Medulla oblongata (tissue), 1 donor: Measurements from ENCODE around the gene LPCAT2.
A peak's percentile ranks its signal among the peaks of the same experiment; 100 is the strongest.

Source experiments
- DNase-seq: peaks from one replicate; pipeline ENCODE4 v3.0.0-alpha.2; 2015; ENCODE audit errors: extremely low spot score

The LPCAT2 gene

DNA sequence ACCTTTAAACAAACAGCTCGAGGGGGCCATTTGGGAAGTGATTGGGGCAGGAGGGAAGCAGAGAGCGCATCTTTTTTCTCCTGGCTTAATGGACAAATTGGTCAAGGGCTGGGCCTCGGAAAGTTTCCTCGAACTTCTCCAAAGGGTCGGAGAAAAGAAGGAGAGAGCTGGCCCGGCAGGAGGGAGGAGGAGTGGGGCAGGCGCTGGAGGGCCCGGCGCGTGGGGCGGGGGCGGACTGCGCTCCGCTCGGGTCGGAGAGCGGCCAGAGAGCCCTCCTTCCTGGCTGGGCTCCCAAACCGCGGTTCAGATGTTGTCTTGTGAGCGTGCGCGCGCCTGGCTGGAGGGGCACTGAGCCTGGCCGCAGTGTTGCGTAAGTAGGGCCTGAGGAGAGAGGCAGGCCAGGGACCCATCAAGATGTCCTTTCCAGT lies 28.6 kb upstream of the LPCAT2 start:
- DNase-seq, result peak; percentile 78

DNA sequence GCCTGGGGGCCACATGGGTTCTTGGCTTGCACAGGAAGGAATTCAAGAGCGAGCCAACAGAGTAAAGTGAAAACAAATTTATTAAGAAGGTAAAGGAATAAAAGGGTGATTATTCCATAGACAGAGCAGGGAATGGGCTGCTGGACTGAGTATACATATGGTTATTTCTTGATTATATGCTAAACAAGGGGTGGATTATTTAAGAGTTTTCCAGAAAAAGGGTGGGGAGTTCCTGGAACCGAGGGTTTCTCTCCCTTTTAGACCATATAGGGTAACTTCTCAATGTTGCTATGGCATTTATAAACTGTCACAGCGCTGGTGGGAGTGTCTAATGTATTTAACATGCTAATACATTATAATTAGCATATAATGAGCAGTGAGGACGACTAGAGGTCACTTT lies 27.8 kb upstream of the LPCAT2 start:
- DNase-seq, result no peak

DNA sequence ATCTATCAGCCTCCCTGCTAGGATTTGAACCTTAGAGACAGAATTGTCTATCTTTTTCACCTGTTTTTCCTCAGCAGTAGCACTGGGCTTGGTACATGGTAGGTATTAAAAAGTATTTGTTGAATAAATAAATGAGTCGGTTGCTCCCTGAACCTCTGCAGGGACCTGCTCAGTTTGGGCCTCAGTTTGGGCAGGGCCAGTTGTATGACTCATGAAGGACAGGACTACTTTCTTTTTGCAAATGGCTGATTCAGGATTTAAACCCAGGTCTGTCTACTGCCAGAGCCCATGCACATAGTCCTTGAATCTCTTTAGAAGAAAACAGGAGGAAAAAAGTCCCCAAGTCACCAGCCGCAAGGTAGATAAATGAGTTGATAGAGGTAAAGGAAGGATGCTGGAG lies 26.8 kb upstream of the LPCAT2 start:
- DNase-seq, result no peak

DNA sequence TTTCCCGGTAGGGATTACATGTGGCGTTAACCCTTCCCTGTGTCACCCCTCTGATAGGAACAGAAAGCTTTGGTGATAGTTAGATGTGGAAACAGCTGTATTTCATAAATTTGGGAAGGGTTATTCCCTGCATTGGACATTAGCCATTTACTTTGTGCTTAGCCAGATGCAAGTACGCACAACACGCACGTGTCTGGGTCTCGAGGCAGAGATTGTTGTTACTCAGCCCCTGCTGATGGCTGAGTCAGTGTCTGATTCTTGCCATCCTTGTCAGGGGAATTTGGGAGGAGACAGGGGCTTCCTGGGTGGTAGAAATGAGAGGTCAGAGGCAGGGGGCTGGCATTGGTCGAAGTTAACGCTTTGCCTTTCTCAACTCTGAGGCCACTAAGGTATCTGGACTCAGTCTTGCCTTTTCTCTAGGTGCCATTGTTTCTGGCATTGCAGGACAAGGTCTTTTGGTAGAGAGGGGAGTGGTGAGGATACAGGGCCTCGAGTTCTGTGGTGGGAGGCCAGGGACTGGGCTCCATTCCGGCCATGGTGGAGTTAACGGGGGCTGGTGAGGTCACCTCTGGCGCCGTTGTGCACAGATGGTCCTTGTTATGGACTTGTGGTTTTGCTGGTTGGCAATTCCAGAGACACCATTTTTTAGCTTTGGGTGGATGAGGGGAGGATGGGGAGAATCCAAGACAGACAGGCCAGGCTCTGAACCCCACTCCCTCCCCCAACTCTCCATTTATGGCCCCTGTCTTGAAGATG lies 21.6 kb upstream of the LPCAT2 start:
- DNase-seq, result no peak

DNA sequence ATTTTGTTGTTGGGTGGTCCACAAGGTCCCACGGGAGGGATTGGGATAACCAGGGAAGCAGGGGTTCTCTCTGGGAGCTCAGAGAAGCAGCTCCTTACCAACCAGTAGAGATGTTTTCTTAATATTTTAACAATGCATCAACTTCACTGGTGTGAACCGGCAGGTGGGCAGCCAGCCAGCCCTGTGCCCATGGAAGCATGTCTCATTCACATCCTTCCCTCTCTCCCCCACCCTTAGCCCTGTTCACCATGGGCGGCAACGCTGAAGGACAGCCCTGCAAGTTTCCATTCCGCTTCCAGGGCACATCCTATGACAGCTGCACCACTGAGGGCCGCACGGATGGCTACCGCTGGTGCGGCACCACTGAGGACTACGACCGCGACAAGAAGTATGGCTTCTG lies 20.6 kb upstream of the LPCAT2 start:
- DNase-seq, result no peak

DNA sequence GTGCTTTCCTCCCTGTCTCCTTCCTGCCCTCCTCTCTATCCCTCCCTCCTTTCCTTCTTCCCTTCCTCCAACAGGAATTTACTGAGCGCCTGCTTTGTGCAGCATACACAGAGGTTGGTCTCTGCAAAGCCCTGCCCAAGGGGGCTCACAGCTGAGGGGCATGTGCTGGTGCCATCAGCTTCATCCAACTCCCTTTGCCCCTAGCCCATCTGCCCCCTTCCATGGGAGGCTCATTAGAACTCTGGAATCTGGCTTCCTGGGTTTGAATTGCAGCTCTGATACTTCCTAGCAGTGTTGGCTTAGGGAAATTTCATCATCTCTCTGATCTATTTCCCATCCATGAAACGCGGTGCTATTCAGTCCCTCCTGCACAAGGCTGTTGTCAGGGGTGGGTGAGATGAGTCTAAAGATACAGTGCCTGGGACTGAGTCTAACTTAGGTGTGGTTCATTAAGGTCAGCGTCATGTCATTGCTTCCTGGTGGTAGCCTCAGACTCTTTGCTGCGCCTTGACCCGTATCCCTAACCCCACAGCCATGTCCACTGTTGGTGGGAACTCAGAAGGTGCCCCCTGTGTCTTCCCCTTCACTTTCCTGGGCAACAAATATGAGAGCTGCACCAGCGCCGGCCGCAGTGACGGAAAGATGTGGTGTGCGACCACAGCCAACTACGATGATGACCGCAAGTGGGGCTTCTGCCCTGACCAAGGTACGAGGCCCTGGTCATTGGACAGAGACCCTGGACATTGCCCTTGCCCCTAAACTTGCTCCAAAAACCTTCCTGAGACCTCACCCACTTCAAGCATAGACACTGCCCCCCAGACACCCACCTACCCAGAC lies 19.5 kb upstream of the LPCAT2 start:
- no peak for DNase-seq

DNA sequence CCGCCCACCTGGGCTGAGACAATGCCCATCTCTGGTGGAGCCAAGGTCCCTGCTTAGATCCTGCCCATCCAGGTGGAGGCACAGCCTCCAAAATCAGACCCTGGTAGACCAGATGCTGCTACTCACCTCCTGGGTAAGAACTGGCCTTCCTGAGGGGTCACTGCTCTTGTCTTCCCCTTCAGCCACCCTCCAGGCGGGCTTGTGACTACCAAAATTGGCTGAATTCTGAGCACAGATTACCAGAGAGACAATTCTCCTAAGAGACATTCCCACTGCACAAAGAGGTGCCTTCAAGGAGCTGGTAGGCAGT lies 19.0 kb upstream of the LPCAT2 start:
- no peak for DNase-seq

DNA sequence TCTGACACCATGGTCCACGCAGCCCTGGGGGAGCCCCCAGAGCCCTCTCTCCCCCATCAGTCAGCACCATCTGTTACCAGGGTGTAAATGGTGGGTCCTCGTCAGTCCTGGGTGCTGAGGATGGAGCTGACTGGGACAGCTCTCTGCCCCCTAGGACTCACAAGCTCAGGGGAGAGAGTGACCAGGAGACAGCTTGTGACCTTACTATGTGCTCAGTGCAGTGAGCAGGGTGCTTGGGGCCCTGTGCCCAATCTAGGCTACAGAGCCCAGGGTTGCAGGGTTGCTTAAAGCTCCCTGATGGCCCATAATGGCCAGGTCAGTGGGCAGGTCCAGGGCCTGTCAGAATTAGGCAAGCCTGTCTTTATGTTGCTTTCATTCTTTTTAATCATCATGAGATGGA lies 18.6 kb upstream of the LPCAT2 start:
- DNase-seq, result no peak

DNA sequence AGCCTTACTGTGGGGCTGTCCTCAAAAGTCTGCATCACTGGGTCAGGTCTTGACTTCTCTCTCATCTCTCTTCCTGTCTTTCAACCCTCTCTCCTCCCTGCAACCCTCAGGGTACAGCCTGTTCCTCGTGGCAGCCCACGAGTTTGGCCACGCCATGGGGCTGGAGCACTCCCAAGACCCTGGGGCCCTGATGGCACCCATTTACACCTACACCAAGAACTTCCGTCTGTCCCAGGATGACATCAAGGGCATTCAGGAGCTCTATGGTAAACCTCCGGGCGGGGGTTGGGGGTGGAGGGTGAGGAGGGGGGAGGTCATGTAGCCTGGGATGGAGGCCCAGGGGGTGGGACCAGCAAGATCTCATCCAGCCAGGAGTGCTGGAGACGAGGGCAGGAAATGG lies 17.2 kb upstream of the LPCAT2 start:
- no peak for DNase-seq

DNA sequence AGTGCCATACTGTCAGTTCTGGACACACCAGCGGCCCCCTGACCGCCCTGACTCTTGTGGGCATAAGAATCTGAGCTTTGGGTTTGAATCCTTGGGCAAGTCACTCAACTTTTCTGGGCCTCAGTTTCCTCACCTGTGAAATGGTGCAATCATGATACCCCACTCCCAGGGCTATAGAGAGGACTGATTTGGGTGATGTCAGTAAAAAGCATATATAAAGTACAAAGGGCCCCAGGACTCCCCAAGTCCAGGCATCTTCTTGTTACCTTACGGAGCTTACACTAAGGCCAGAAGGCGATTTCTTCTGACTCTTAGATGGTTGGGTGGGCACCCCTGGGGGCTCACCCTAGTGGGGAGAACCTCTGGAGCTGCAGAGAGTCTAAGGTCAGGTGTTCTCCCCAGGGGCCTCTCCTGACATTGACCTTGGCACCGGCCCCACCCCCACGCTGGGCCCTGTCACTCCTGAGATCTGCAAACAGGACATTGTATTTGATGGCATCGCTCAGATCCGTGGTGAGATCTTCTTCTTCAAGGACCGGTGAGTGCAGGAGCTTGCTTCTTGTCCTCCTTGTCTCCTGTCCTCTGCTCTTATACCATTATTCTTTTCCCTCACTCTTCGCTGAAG lies 16.0 kb upstream of the LPCAT2 start:
- no peak for DNase-seq

DNA sequence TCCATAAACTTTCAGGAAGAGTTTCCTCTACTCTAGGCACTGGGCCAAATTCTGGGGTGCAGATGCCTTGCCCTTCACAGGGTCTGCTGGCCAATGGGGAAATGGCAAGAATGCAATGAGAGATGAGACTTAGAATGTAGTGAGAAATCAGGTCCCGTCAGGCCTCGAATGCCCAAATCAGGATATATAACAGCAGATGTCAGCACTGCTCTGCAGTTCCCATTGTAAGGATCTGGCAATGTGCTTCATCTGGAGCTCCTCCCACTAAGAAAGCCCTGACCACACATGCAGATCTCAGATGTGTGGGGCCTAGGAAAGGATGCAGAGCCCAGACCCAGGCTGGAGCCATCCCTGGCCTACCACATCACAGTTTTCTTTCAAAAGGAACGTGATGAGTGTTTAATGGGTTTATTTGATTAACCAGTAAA lies 13.9 kb upstream of the LPCAT2 start:
- DNase-seq, result peak; percentile 93

DNA sequence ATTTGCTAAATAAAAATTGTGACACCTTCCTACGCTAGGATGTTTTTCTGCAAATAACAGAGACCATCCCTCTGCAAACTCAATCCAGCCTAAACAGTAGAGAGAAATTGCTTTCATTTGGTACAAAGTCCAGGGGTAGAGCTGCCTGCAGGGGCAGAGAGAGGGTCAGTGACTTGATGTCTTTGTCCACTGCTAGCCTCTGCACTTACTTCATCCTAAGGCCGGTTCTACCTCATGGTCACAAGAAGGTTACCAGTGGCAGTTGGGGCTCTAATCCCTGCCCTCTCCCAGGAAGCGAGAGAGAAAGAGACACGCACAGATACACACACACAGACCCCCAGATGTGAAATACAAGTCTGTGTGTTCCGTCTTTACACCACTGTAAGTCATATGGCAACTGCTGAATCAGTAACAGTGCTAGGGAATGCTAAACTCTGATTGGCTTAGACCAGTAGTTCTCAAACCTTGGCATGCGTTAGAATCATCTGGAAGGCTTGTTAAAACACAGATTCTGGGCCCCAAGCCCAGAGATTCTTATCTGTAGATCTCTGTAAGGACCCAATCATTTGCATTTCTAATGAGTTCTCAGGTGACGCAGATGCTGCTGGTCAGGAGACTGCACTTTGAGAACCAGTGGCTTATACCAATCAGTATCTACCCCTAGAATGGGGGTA lies 13.1 kb upstream of the LPCAT2 start:
- peak; percentile 29 for DNase-seq

DNA sequence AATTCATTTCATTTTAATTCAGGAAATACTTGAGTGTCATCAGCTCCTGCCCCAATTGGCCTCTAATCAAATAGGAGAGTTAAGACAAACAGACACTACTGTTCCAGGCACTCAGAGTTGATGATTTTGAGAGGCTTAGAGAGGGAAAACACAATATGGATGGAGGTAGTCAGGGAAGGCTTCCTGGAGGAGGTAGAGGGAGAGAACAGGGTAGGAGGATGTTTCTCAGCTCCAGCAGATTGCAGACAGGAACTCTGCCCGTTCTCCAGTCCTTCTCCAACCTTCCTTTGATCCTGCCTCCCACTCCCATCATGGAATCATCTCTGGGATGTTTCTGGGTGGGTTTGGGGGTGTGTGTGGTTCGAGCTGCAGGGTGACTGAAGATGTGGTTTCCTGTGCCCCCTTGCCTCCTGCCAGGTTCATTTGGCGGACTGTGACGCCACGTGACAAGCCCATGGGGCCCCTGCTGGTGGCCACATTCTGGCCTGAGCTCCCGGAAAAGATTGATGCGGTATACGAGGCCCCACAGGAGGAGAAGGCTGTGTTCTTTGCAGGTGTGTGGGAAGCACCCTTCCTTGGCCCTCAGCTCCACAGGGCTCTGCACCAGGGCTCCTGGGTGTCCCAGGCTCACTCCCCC lies 12.2 kb upstream of the LPCAT2 start:
- no peak for DNase-seq

DNA sequence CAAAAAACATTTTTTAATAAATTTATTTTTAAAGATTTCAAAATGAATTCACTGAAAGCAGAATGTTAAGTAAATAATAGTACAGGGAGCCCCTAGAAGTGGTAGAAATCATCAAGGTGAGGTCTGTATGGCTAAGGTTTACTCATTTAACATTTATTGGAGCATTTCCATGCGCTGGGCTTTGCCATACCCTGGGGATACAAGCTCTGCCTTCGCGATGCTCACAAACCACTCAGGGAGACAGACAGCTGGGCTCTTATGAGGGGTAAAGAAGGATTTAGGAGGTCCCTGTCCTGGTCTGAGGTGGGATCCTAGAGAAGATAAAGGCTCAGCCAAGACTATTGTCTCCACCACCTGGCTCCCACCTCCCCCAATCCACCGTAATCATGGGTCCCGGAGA lies 11.3 kb upstream of the LPCAT2 start:
- DNase-seq, result no peak

DNA sequence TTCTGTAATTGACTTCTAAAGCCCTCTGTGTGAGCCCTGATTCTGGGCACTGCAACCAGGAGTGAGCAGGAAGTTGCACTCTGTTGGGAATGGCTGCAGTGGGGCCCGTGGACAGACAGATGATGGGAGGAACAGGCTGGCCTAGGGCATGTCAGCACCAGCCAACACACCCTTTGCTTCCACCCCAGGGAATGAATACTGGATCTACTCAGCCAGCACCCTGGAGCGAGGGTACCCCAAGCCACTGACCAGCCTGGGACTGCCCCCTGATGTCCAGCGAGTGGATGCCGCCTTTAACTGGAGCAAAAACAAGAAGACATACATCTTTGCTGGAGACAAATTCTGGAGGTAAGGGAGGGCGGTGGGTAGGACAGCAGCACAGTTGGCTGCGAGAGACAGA lies 10.8 kb upstream of the LPCAT2 start:
- DNase-seq, result no peak

DNA sequence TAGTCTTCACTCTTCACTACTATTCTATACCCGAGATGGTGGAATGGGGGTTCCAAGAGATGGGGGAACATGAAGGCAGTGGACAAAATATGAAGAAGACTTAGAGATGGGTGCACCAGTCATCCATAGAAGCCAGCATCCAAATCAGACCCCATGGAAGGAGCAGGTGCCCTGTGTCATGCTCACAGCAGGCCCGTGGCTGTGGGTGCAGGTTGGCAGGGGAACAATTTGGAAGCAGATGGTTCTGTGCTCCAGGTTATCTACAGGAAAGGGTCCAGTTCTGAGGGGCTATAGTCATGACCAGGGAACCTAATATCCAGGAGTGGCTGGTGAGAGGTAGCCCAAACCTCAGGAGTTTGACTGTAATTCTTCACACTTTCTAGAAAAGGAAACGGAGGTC lies 9.6 kb upstream of the LPCAT2 start:
- DNase-seq, result no peak

DNA sequence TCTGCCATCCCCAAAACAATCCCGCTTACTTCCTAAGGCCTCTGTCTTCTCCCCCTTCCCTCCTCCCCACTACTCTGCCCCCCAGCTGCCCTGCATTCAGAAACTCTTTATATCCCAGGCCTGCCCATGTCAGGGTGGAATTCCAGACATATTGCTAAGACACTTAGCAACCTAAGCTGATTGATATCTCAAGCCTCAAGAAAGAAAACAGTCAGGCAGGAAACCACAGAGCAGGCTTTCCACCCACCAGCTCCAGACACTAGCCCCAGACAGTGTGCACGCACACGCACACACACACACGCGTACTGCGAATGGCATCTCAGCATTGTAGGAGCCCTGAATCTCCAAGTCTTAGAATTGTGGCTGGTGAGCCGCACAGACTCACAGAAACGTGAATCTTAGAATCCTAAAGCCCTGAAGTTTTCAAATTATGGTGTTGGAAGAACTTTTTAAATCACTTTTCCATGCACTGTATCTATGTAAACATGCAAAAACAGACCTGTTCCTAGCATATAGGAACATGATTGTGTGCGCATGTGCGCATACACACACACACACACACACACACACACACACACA lies 8.8 kb upstream of the LPCAT2 start:
- peak; percentile 76 for DNase-seq

DNA sequence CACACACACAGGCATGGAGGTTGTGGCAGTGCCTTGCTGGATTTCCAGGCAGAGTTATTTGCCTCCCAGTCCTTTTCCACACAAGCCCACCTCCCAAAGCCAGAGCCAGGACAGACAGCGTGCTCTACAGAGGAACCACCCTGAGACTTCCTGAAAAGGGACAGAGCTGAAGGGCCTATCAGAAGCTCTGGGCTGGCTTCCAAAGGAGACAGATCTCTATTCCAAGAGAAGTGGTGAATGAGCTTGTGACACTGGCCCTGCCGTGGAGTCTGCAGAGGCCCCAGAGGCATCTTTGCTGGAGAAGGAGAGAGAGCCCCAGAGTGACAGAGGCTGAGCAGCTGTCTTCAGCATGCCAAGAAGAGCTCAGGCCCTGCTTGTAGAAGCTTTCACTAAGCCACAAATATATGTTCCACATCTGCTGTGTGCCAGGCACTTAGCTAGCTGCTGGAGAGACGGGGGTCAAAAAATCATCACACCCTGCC lies 8.3 kb upstream of the LPCAT2 start:
- DNase-seq, result peak; percentile 94

DNA sequence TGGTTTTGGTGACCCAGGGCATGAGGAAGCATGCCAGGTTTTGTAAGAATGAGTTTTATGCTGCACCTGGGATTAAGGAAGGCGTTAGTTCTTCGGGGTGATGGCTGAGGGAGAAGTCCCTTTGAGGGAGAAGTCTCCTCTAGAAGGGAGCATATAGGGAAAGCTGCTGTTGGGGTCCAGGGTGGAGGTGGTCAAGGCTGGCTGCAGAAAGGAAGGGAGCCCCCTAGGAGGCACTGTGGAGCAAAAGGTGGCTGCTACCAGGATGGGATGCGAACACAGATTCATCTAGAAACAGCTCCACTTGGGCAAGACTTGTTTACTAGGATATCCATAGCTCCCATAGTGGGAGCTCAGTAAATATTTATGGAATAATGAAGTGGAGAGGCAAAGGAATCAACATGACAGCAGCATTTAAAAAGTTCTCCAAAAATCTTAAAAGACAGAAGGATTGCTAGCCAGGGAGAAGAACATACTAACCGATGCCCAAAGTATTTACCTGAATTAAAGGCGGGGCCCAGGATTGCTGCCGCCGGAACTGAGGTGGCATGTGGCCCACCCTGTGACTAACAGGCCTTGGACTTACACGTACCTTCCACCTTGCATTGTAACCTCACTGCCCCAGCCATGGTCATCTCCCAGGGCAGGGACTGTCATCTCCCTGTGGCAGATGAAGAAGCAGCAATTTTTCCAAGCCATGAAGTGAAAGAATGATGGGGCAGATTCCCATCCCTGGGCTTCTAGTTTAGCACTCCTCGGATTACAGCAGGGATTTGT lies 7.1 kb upstream of the LPCAT2 start:
- DNase-seq, result peak; percentile 10

DNA sequence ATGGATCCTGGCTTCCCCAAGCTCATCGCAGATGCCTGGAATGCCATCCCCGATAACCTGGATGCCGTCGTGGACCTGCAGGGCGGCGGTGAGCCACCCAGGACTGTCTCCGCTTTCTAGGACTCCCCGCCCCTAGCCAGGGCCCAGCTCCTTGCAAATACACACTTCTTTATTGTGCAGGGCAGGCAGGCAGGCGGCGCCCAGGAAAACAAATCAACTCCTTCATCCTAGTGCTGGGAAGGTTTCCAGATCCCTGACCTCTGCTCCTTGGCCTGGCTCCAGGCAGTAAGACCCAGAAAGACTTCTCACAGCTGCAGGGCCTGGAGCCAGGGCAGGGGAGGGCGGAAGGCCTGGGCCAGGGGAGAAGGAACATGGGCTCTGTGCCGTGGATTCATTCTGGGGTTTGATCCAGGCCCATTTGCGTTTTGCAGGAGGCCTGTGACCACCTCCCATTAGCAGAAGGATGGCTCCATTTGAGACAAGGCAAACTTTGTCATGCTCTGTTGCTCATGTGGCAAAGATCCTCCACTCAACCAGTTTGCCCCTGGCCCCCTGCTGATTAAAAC lies 6.0 kb upstream of the LPCAT2 start:
- DNase-seq, result peak; percentile 99
